Measurements from ENCODE around the gene THOC7. TPM values are rescaled to one million over a fixed set of nuclear protein-coding genes. Genes with fewer than 3 reads are reported as not detected.

THOC7 gene
- total RNA-seq, 4 donors from 2014 or later: 32.2 to 77.4 (median 47.9) TPM

DNA sequence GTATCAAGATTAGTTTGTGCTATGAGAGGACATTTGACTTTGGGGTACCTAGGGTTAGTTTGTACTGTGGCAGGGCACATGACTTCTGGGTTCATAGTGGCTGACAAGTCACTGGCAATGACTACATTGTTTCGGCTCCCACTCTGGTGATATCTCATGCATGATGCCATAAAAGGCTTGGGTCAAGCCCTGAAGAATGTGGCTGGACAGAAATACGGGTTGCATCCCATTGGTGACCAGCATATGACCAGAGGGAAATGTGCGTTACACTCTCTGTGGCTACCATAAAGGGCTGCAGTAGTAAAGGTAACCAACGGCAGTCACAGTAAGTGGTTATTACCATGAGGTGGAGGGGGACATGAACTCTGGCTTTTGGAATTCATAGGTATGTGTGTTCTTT, 18.4 kb downstream of the THOC7 start:
- H3K4me3 ChIP-seq: no peak overlapping the region
- TF ChIP-seq POLR2A (IDR thresholded peaks at IDR 0.05): no peak
- TF ChIP-seq EP300 (IDR thresholded peaks at IDR 0.05): no peak
- TF ChIP-seq, protein P1, sequence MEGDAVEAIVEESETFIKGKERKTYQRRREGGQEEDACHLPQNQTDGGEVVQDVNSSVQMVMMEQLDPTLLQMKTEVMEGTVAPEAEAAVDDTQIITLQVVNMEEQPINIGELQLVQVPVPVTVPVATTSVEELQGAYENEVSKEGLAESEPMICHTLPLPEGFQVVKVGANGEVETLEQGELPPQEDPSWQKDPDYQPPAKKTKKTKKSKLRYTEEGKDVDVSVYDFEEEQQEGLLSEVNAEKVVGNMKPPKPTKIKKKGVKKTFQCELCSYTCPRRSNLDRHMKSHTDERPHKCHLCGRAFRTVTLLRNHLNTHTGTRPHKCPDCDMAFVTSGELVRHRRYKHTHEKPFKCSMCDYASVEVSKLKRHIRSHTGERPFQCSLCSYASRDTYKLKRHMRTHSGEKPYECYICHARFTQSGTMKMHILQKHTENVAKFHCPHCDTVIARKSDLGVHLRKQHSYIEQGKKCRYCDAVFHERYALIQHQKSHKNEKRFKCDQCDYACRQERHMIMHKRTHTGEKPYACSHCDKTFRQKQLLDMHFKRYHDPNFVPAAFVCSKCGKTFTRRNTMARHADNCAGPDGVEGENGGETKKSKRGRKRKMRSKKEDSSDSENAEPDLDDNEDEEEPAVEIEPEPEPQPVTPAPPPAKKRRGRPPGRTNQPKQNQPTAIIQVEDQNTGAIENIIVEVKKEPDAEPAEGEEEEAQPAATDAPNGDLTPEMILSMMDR (IDR thresholded peaks at IDR 0.05): no peak
- no peaks in the 10 kb centered on the region for H3K36me3 ChIP-seq
- H3K27me3 ChIP-seq: no peaks in the 10 kb centered on the region
- 69 to 75% methylated on average over 4 of the region's 4 CpGs for WGBS, 2 donors
- no peaks in the 10 kb centered on the region for H3K9me3 ChIP-seq
- no peak overlapping the region for H3K27ac ChIP-seq
- DNase-seq (ENCODE audit: low spot score in 2 of 2): no peak
- peaks cover 0 to 13% (median 0%) of the 10 kb centered on the region in 4 donors for H3K4me1 ChIP-seq

DNA sequence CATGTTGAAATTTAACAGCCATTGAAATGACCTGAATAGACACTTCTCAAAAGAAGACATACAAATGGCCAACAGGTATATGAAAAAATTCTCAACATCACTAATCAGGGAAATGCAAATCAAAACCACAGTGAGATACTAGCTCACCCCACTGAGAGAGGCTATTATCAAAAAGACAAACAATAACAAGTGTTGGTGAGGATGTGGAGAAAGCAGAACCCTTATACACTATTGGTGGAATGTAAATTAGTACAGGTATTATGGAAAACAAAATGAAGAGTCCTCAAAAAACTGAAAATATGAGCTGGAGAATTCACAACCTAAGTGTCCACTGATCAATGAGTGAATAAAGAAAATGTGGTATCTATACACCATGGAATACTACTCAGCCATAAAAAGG, 21.5 kb downstream of the THOC7 start:
- H3K36me3 ChIP-seq: no peaks in the 10 kb centered on the region
- no peak overlapping the region for H3K27ac ChIP-seq
- no peaks in the 10 kb centered on the region for H3K9me3 ChIP-seq
- TF ChIP-seq EP300 (IDR thresholded peaks at IDR 0.05): no peak
- no peak for TF ChIP-seq POLR2A (IDR thresholded peaks at IDR 0.05)
- TF ChIP-seq, protein P1 (IDR thresholded peaks at IDR 0.05): no peak
- H3K27me3 ChIP-seq: no peaks in the 10 kb centered on the region
- no peak overlapping the region for H3K4me3 ChIP-seq
- no peak for DNase-seq (ENCODE audit: low spot score in 2 of 2)
- H3K4me1 ChIP-seq: peaks cover 0 to 8% (median 0%) of the 10 kb centered on the region in 4 donors

DNA sequence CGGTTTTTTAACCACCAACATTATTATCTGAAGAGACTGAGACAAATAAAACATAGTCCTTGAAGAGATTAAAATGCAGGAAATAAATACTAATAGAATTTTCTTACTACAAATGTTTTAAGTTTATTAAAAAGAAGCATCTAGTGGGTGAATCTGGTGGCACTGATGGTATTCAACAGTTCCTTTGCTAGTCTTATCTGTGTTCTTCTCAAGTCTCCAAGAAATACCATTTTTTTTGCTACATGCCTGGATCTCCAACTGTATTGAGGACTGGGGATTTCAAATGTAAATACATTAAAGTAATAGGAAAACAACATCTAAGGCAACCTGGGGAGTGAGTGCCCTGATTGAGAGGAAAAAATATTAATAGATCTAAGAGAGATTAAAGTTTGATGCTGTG, 21.9 kb downstream of the THOC7 start:
- 0 to 2% methylated on average over 1 of the region's 1 CpG for WGBS, 2 donors
- Histone ChIP-seq H3K4me1 (peaks cover 0 to 8% (median 0%) of the 10 kb centered on the region in 4 donors), H3K4me3 (no peak overlapping the region), H3K36me3 (no peaks in the 10 kb centered on the region), H3K9me3 (no peaks in the 10 kb centered on the region), H3K27ac (no peak overlapping the region), H3K27me3 (no peaks in the 10 kb centered on the region)
- no peak for DNase-seq (ENCODE audit: low spot score in 2 of 2)
- TF ChIP-seq EP300 (IDR thresholded peaks at IDR 0.05) (no peak), POLR2A (IDR thresholded peaks at IDR 0.05) (no peak)
- TF ChIP-seq, protein P1 (IDR thresholded peaks at IDR 0.05): no peak

DNA sequence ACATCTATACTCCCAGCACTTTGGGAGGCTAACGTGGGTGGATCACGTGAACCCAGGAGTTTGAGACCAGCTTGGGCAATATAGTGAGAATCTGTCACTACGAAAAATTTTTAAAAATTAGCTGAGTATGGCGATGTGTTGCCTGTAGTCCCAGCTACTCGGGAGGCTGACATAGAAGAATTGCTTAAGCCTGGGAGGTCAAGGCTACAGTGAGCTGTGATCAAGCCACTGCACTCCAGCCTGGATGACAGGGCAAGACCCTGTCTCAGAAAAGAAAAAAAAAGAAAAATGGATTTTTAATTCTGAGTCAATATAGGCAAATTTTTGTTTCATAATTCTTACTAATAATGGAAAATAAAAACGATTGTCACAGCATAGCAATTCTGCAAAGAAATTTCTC, 31.2 kb downstream of the THOC7 start:
- Histone ChIP-seq H3K27ac (no peak overlapping the region), H3K36me3 (peaks cover 0 to 76% (median 0%) of the 10 kb centered on the region in 3 donors), H3K4me3 (no peak overlapping the region), H3K9me3 (no peaks in the 10 kb centered on the region), H3K4me1 (no peaks in the 10 kb centered on the region), H3K27me3 (no peaks in the 10 kb centered on the region)
- TF ChIP-seq, protein P1 (IDR thresholded peaks at IDR 0.05): no peak
- TF ChIP-seq POLR2A (IDR thresholded peaks at IDR 0.05) (no peak), EP300 (IDR thresholded peaks at IDR 0.05) (no peak)
- 88 to 90% methylated on average over 6 of the region's 6 CpGs for WGBS, 2 donors
- no peak for DNase-seq (ENCODE audit: low spot score in 2 of 2)

DNA sequence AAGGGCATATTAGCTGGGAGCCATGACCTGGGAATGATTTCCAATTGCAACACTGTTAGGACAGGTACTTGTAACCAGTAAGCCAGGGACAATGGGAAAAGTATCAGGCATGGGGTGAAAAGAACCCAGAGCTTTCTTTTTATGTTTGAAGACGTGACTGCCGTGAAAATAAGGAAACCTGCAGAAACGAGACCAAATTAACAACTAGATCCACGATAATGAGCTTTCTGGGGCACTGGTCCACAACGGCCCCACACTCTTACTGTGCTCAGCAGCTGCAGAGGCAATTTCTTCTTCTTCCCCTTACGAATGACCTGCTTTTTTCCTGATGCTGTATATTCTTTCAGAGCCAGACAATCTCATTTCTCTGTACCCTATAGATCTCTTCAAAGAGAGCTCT, 33.1 kb downstream of the THOC7 start:
- no peaks in the 10 kb centered on the region for H3K27me3 ChIP-seq
- TF ChIP-seq, protein P1 (IDR thresholded peaks at IDR 0.05): no peak
- TF ChIP-seq EP300 (IDR thresholded peaks at IDR 0.05): no peak
- no peak for TF ChIP-seq POLR2A (IDR thresholded peaks at IDR 0.05)
- no peak overlapping the region for H3K4me3 ChIP-seq
- DNase-seq (ENCODE audit: low spot score in 2 of 2): no peak
- 89 to 91% methylated on average over 6 of the region's 6 CpGs for WGBS, 2 donors
- no peaks in the 10 kb centered on the region for H3K9me3 ChIP-seq
- peaks cover 0 to 89% (median 0%) of the 10 kb centered on the region in 3 donors for H3K36me3 ChIP-seq
- no peaks in the 10 kb centered on the region for H3K4me1 ChIP-seq
- no peak overlapping the region for H3K27ac ChIP-seq
